GM19467 (cell line): ENCODE measurements around the gene MT1A.
"Not testable (repeated sequence)": the region's sequence is repeated elsewhere in the genome, so short reads cannot be mapped to it uniquely, and the experiment has no call there.

ENCODE experiments used
- ATAC-seq: cut with Tn5 transposase; IDR thresholded peaks from one replicate; pipeline ENCODE4 v1.9.1; 2021; ENCODE audit warnings: mild to moderate bottlenecking, moderate library complexity; ENCODE audit not compliant: unreplicated experiment

MT1A gene

GRCh38 chr16:56652600-56652999 is 14.1 kb downstream of the MT1A start:
- ATAC-seq, result no peak

- no peak for ATAC-seq
Measured at GRCh38 chr16:56653218-56653617, 14.8 kb downstream of the MT1A start.

- ATAC-seq, result no peak
Measured at GRCh38 chr16:56657555-56658326, 19.3 kb downstream of the MT1A start, which contains the start of gene MT1F. Gene MT1F (plus strand): TSS chr16:56657959. CDS start chr16:56658059, 100 bp downstream.

GRCh38 chr16:56658327-56658875 is 19.9 kb downstream of the MT1A start:
- no peak for ATAC-seq

- ATAC-seq, result no peak
Measured at GRCh38 chr16:56662357-56663354, 24.2 kb downstream of the MT1A start.

- ATAC-seq, result no peak
Measured at GRCh38 chr16:56664506-56664905, 26.0 kb downstream of the MT1A start.

GRCh38 chr16:56665286-56666261 is 27.1 kb downstream of the MT1A start:
- ATAC-seq, result not testable (repeated sequence)

- no peak for ATAC-seq
Measured at GRCh38 chr16:56667581-56668571, 29.4 kb downstream of the MT1A start, which contains the start of gene MT1G. Gene MT1G (minus strand): TSS chr16:56668065. CDS start chr16:56667993, 72 bp downstream.

- no peak for ATAC-seq
Measured at GRCh38 chr16:56669005-56669839, 30.8 kb downstream of the MT1A start, which contains the start of gene MT1H. Gene MT1H (plus strand): TSS chr16:56669814. CDS start chr16:56669885, 71 bp downstream.

- ATAC-seq, result no peak
Measured at GRCh38 chr16:56669840-56670619, 31.6 kb downstream of the MT1A start.

- no peak for ATAC-seq
Measured at GRCh38 chr16:56670620-56670934, 32.1 kb downstream of the MT1A start.

GRCh38 chr16:56671691-56672090 is 33.2 kb downstream of the MT1A start:
- not testable (repeated sequence) for ATAC-seq

GRCh38 chr16:56672171-56672570 is 33.7 kb downstream of the MT1A start:
- ATAC-seq, result not testable (repeated sequence)

GRCh38 chr16:56672761-56673536 is 34.5 kb downstream of the MT1A start:
- no peak for ATAC-seq

- ATAC-seq, result no peak
Measured at GRCh38 chr16:56673921-56674320, 35.5 kb downstream of the MT1A start.

- ATAC-seq, result not testable (repeated sequence)
Measured at GRCh38 chr16:56674570-56674969, 36.1 kb downstream of the MT1A start.
